GM21381 (cell line): Measurements from ENCODE around the gene RETREG1.
"Not testable (repeated sequence)": the region's sequence is repeated elsewhere in the genome, so short reads cannot be mapped to it uniquely, and the experiment has no call there.

Experiments used
- ATAC-seq: cut with Tn5 transposase; IDR thresholded peaks from one replicate; pipeline ENCODE4 v1.9.1; 2021; ENCODE audit warnings: mild to moderate bottlenecking, moderate library complexity; ENCODE audit not compliant: unreplicated experiment

Gene RETREG1

GRCh38 chr5:16558984-16559629 lies 57.7 kb downstream of the RETREG1 start:
- ATAC-seq: no peak

- no peak for ATAC-seq
These were observed 59.3 kb downstream of the RETREG1 start for GRCh38 chr5:16557477-16557876.

GRCh38 chr5:16554110-16554509 lies 62.7 kb downstream of the RETREG1 start:
- no peak for ATAC-seq

- peak; percentile 73 for ATAC-seq
These were observed 64.0 kb downstream of the RETREG1 start for GRCh38 chr5:16552666-16553343.

- no peak for ATAC-seq
These were observed 65.2 kb downstream of the RETREG1 start for GRCh38 chr5:16551628-16552027.

GRCh38 chr5:16550316-16550952 lies 66.4 kb downstream of the RETREG1 start:
- ATAC-seq: peak; percentile 70

GRCh38 chr5:16549491-16550206 lies 67.1 kb downstream of the RETREG1 start:
- ATAC-seq: no peak

GRCh38 chr5:16548812-16549211 lies 68.0 kb downstream of the RETREG1 start:
- no peak for ATAC-seq

- ATAC-seq: no peak
These were observed 68.7 kb downstream of the RETREG1 start for GRCh38 chr5:16548115-16548514.

- ATAC-seq: no peak
These were observed 69.5 kb downstream of the RETREG1 start for GRCh38 chr5:16547200-16547842.

GRCh38 chr5:16546732-16547131 lies 70.1 kb downstream of the RETREG1 start:
- ATAC-seq: no peak

- no peak for ATAC-seq
These were observed 72.0 kb downstream of the RETREG1 start for GRCh38 chr5:16544607-16545374.

- not testable (repeated sequence) for ATAC-seq
These were observed 73.6 kb downstream of the RETREG1 start for GRCh38 chr5:16543206-16543605.

GRCh38 chr5:16542236-16542635 lies 74.6 kb downstream of the RETREG1 start:
- no peak for ATAC-seq

GRCh38 chr5:16541592-16541991 lies 75.2 kb downstream of the RETREG1 start:
- not testable (repeated sequence) for ATAC-seq

- ATAC-seq: no peak
These were observed 76.4 kb downstream of the RETREG1 start for GRCh38 chr5:16540421-16540820.

GRCh38 chr5:16539169-16539666 lies 77.6 kb downstream of the RETREG1 start:
- no peak for ATAC-seq

- ATAC-seq: no peak
These were observed 78.8 kb downstream of the RETREG1 start for GRCh38 chr5:16538006-16538405.

- no peak for ATAC-seq
These were observed 80.0 kb downstream of the RETREG1 start for GRCh38 chr5:16536818-16537217.

- ATAC-seq: no peak
These were observed 80.6 kb downstream of the RETREG1 start for GRCh38 chr5:16536246-16536645.
